ENCODE results near the gene OR2A14.
"Not testable (repeated sequence)": the region's sequence is repeated elsewhere in the genome, so short reads cannot be mapped to it uniquely, and the experiment has no call there.

The OR2A14 gene

GRCh38 chr7:144102041-144102440 lies 20.9 kb upstream of the OR2A14 start:
- no peak for DNase-seq (ENCODE audit: low read depth, low spot score)
- no peak for TF ChIP-seq POLR2AphosphoS5 (IDR thresholded peaks at IDR 0.05; ENCODE audit: borderline replicate concordance, low read depth, low read length)
- TF ChIP-seq EZH2 (IDR thresholded peaks at IDR 0.05): no peak
- no peak for TF ChIP-seq FOXP2 (optimal IDR thresholded peaks at IDR 0.05; ENCODE audit: control extremely low read depth, extremely low read length, insufficient read depth)
- Histone ChIP-seq H3K9ac (ENCODE audit: insufficient read length) (no peak overlapping the region), H3K36me3 (ENCODE audit: insufficient read depth, low read length) (no peaks in the 10 kb centered on the region), H3K4me3 (no peak overlapping the region), H3K27ac (no peak overlapping the region), H3K9me3 (ENCODE audit: low read depth, low read length) (no peaks in the 10 kb centered on the region)

DNA sequence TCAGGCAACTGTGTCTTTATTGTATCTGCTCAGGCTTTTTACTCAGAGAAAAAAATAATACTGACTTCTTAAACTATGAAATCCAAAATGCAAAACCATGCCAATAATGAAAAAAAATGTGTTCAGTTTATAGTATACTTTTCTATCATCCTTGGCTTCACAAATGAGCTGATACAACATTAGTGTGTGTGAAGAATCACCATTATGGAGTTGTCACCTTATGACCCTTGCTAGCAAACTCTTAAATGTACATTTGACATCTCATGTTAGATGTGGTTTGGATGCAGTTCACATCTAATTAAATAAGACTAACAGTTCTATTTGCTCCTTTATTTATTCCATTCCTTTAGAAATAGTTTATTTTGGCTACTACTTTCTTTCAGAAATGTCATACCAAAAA lies 17.8 kb upstream of the OR2A14 start:
- Histone ChIP-seq H3K36me3 (ENCODE audit: insufficient read depth, low read length) (no peaks in the 10 kb centered on the region), H3K9me3 (ENCODE audit: low read depth, low read length) (no peaks in the 10 kb centered on the region), H3K4me3 (no peak overlapping the region), H3K9ac (ENCODE audit: insufficient read length) (no peak overlapping the region), H3K27ac (no peak overlapping the region)
- no peak for TF ChIP-seq FOXP2 (optimal IDR thresholded peaks at IDR 0.05; ENCODE audit: control extremely low read depth, extremely low read length, insufficient read depth)
- TF ChIP-seq EZH2 (IDR thresholded peaks at IDR 0.05): no peak
- no peak for TF ChIP-seq POLR2AphosphoS5 (IDR thresholded peaks at IDR 0.05; ENCODE audit: borderline replicate concordance, low read depth, low read length)
- no peak for DNase-seq (ENCODE audit: low read depth, low spot score)

DNA sequence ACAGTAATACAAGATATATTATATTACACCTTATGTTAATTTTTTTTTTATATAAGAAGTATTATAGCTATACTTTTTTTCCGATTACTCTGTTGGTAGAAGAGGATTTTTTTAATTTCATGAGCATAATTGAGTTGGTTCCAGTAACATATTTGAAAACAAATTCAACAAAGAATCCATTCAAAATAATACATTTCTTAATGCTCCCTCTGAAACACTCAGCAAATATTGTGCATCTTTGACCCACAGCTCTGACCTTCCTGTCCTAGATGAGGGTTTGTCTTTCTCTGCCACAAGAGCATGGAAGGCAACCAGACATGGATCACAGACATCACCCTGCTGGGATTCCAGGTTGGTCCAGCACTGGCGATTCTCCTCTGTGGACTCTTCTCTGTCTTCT lies 13.7 kb upstream of the OR2A14 start, which contains the start of gene OR2A2:
Gene OR2A2 (plus strand): TSS at position 301 of the 400 bp plus-strand sequence. CDS start 0 bp downstream, at position 301.
- DNase-seq (ENCODE audit: low read depth, low spot score): no peak
- H3K27ac ChIP-seq: no peak within 1 kb of the TSS
- no peaks in the 10 kb centered on the region for H3K9me3 ChIP-seq (ENCODE audit: low read depth, low read length)
- no peak within 1 kb of the TSS for H3K4me3 ChIP-seq
- H3K36me3 ChIP-seq (ENCODE audit: insufficient read depth, low read length): no peaks in the 10 kb centered on the region
- no peak within 1 kb of the TSS for H3K9ac ChIP-seq (ENCODE audit: insufficient read length)
- TF ChIP-seq FOXP2 (optimal IDR thresholded peaks at IDR 0.05; ENCODE audit: control extremely low read depth, extremely low read length, insufficient read depth) (no peak), EZH2 (IDR thresholded peaks at IDR 0.05) (no peak), POLR2AphosphoS5 (IDR thresholded peaks at IDR 0.05; ENCODE audit: borderline replicate concordance, low read depth, low read length) (no peak)

DNA sequence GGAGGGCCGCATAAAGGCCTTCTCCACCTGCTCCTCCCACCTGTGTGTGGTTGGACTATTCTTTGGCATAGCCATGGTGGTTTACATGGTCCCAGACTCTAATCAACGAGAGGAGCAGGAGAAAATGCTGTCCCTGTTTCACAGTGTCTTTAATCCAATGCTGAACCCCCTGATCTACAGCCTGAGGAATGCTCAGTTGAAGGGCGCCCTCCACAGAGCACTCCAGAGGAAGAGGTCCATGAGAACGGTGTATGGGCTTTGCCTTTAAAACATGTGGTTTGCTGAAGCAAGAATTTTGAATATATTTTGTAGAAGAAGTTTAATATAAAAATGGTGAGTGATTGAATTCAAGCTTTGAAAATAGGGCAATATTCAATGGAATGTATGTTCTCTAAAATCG lies 12.7 kb upstream of the OR2A14 start:
- TF ChIP-seq EZH2 (IDR thresholded peaks at IDR 0.05) (no peak), FOXP2 (optimal IDR thresholded peaks at IDR 0.05; ENCODE audit: control extremely low read depth, extremely low read length, insufficient read depth) (no peak), POLR2AphosphoS5 (IDR thresholded peaks at IDR 0.05; ENCODE audit: borderline replicate concordance, low read depth, low read length) (no peak)
- Histone ChIP-seq H3K27ac (no peak overlapping the region), H3K4me3 (no peak overlapping the region), H3K9ac (ENCODE audit: insufficient read length) (no peak overlapping the region), H3K9me3 (ENCODE audit: low read depth, low read length) (no peaks in the 10 kb centered on the region), H3K36me3 (ENCODE audit: insufficient read depth, low read length) (no peaks in the 10 kb centered on the region)
- DNase-seq (ENCODE audit: low read depth, low spot score): no peak

DNA sequence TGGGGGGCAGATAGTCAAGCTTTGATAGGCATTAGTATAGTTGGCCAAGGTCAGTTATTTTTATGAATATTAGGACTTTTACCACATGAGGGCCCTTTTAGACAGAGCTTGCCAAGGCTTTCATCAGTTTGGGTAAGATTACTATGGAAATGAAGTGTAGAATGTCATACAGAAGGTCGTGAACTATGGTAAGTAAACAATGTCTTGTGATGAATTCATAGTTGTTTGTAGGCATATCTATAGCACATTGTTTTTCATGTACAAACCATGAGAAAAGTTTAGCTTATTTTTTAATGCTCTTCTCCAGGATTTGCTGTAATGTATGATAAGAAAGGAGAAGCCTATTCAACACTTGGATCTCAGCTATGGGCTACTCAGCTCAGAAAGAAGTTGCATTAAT lies 9.3 kb upstream of the OR2A14 start:
- TF ChIP-seq POLR2AphosphoS5 (IDR thresholded peaks at IDR 0.05; ENCODE audit: borderline replicate concordance, low read depth, low read length): no peak
- no peaks in the 10 kb centered on the region for H3K36me3 ChIP-seq (ENCODE audit: insufficient read depth, low read length)
- H3K9me3 ChIP-seq (ENCODE audit: low read depth, low read length): no peaks in the 10 kb centered on the region
- no peak overlapping the region for H3K4me3 ChIP-seq
- DNase-seq (ENCODE audit: low read depth, low spot score): no peak
- H3K9ac ChIP-seq (ENCODE audit: insufficient read length): no peak overlapping the region
- no peak overlapping the region for H3K27ac ChIP-seq

DNA sequence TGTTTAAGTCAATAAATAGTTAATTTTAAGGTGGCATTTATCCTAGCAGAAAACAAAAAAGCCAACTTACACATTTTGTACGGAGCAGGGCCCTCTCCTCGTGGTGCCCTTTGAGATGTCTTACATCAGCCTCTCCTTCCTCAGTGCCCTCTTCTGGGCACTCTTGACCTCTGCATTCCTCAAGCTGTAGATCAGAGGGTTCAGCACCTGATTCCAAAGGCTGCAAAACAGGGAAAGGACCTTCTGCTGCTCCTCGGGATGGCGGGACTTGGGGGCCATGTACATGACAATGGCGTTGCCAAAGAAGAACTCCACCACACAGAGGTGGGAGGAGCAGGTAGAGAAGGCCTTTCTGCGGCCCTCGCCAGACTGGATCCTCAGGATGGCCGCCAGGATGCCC lies 4.6 kb upstream of the OR2A14 start:
- no peaks in the 10 kb centered on the region for H3K36me3 ChIP-seq (ENCODE audit: insufficient read depth, low read length)
- H3K9ac ChIP-seq (ENCODE audit: insufficient read length): no peak overlapping the region
- DNase-seq (ENCODE audit: low read depth, low spot score): no peak
- H3K27ac ChIP-seq: no peak overlapping the region
- H3K4me3 ChIP-seq: no peak overlapping the region
- no peaks in the 10 kb centered on the region for H3K9me3 ChIP-seq (ENCODE audit: low read depth, low read length)
- TF ChIP-seq FOXP2 (optimal IDR thresholded peaks at IDR 0.05; ENCODE audit: control extremely low read depth, extremely low read length, insufficient read depth): no peak
- TF ChIP-seq EZH2 (IDR thresholded peaks at IDR 0.05): no peak

DNA sequence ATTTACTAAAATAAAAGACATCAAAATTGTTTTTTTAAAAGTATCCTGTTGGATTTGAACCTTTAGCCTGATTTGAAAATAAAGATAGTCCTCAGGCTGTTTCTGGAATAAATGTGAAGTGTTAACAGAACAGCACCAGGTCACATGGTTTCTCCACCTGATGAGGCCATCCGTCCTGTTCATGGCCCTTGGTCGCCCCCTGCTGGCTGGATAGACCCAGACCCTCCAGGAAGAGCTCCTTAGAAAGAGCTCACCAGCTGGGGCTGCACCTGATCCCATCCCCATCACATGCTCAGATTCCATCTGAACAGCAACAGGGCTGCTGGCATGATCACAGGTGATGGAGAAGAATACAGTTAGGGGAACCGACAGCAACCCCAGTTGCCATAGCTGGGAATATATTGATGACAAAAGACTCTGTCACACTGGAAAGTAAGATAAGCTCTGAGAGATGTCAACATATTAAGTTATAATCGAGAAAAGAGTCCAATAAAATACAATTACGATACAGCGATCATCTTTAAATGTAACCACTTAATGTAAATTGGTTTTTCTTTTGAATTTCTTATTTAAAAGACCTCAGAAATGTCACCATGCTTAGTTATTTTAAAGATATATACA lies 4.8 kb downstream of the OR2A14 start:
- Histone ChIP-seq H3K27ac (no peak overlapping the region), H3K9me3 (ENCODE audit: low read depth, low read length) (no peaks in the 10 kb centered on the region), H3K4me3 (no peak overlapping the region), H3K36me3 (ENCODE audit: insufficient read depth, low read length) (no peaks in the 10 kb centered on the region), H3K9ac (ENCODE audit: insufficient read length) (no peak overlapping the region)
- no peak for TF ChIP-seq EZH2 (IDR thresholded peaks at IDR 0.05)
- TF ChIP-seq POLR2AphosphoS5 (IDR thresholded peaks at IDR 0.05; ENCODE audit: borderline replicate concordance, low read depth, low read length): no peak
- TF ChIP-seq FOXP2 (optimal IDR thresholded peaks at IDR 0.05; ENCODE audit: control extremely low read depth, extremely low read length, insufficient read depth): no peak
- peak; percentile 40 for DNase-seq (ENCODE audit: low read depth, low spot score)

GRCh38 chr7:144129601-144130000 lies 6.6 kb downstream of the OR2A14 start:
- not testable (repeated sequence) for H3K27ac ChIP-seq; H3K9ac ChIP-seq (ENCODE audit: insufficient read length); DNase-seq (ENCODE audit: low read depth, low spot score); H3K36me3 ChIP-seq (ENCODE audit: insufficient read depth, low read length); H3K4me3 ChIP-seq; H3K9me3 ChIP-seq (ENCODE audit: low read depth, low read length)

DNA sequence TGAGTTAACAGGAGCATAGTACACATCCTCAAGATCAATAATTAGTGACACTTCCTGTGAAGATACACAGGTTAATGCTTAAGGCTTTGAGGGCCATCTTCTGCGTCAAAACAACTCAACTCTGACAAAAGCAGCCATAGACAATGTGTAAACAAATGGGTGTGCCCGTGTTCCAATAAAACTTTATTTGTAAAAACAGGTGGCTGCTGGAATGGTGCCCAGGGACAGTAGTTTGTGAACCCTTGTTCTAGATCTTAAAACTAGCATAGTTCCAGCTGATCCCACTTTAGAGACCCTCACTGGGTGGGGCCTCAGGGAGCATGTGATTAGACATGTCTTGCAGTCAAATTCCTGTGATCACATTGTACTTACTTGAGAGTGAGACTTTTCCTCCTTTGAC lies 7.8 kb downstream of the OR2A14 start:
- Histone ChIP-seq H3K36me3 (ENCODE audit: insufficient read depth, low read length) (no peaks in the 10 kb centered on the region), H3K9ac (ENCODE audit: insufficient read length) (no peak overlapping the region), H3K27ac (no peak overlapping the region), H3K4me3 (no peak overlapping the region), H3K9me3 (ENCODE audit: low read depth, low read length) (no peaks in the 10 kb centered on the region)
- no peak for DNase-seq (ENCODE audit: low read depth, low spot score)
- TF ChIP-seq POLR2AphosphoS5 (IDR thresholded peaks at IDR 0.05; ENCODE audit: borderline replicate concordance, low read depth, low read length) (no peak), FOXP2 (optimal IDR thresholded peaks at IDR 0.05; ENCODE audit: control extremely low read depth, extremely low read length, insufficient read depth) (no peak), EZH2 (IDR thresholded peaks at IDR 0.05) (no peak)

All from SK-N-MC (cell line).